Measurements from ENCODE around the gene WBP2.

Gene WBP2

DNA sequence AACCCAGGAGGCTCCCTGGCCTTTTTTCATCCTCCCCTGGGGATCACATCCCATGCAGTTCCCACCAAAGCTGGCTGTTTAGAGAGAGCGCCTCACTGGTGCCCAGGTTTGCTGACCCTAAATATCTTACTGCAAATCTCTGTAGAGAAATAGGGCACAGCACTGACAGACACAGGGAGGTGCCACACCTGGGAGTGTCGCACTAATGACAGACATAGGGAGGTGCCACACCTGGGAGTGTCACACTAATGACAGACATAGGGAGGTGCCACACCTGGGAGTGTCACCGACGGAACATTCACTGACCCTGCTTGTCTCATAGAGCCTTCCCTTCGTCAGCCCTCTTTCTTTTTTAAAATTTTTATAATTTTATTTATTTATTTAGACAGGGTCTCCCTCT, 44.9 kb downstream of the WBP2 start:
- no peak for DNase-seq (ENCODE audit: low spot score)
- TF ChIP-seq, protein P1, sequence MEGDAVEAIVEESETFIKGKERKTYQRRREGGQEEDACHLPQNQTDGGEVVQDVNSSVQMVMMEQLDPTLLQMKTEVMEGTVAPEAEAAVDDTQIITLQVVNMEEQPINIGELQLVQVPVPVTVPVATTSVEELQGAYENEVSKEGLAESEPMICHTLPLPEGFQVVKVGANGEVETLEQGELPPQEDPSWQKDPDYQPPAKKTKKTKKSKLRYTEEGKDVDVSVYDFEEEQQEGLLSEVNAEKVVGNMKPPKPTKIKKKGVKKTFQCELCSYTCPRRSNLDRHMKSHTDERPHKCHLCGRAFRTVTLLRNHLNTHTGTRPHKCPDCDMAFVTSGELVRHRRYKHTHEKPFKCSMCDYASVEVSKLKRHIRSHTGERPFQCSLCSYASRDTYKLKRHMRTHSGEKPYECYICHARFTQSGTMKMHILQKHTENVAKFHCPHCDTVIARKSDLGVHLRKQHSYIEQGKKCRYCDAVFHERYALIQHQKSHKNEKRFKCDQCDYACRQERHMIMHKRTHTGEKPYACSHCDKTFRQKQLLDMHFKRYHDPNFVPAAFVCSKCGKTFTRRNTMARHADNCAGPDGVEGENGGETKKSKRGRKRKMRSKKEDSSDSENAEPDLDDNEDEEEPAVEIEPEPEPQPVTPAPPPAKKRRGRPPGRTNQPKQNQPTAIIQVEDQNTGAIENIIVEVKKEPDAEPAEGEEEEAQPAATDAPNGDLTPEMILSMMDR (IDR thresholded peaks at IDR 0.05; ENCODE audit: extremely low read depth, missing control alignments): no peak

DNA sequence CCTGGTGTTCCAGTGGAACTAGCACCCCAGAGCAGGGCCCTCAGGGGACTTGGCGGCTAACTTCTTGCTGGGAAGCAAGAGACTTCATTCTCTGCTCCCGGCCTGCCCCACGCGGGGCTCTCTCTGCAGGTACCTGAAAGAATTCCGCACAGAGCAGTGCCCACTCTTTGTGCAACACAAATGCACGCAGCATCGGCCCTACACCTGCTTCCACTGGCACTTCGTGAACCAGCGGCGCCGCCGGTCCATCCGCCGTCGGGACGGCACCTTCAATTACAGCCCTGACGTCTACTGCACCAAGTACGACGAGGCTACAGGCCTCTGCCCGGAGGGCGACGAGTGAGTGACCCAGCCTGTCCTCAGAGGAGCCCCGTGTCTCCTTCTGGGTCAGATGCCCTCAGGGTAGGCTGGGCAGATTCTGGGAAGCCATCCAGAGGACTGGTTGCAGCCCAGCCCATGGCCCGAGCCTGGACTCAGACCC, 45.5 kb downstream of the WBP2 start:
- no peak for DNase-seq (ENCODE audit: low spot score)

DNA sequence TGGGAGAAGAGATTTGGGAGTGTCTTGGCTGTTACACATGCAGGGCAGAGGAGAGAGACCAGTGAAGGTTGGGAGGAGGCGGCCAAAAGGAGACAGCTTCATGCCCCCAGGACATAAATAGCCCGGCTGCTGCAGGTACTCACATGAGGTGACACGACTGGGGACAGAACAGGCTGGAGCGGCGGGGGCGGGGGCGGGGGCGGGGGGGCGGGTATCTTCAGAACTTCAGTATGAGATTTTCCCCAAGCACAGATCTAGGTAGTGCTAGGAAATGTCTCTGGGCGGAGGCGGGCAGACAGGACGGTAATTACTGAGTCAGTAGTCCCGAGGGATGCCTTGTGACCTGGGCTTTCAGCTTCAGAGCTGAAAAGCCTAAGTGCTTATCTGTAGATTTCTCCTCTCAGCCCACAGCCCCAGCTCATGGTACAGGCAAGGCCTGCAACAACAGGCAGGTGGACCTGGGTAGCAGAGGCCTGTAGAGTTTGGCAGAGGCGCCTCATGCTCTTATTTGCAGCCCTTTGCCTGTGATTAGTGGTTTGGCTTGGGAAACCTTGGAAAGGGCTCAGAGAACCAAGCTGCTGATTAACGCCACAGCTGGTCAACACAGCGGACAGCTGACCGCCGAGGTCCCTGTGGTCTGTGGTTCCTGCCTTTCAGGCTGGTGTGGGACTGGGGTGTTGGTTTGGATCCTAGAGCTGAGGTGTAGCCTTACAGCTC, 46.1 kb downstream of the WBP2 start:
- TF ChIP-seq, protein P1 (IDR thresholded peaks at IDR 0.05; ENCODE audit: extremely low read depth, missing control alignments): no peak
- peak; percentile 74 for DNase-seq (ENCODE audit: low spot score)

More for the DNA sequence above, 45.5 kb downstream of the WBP2 start:
- TF ChIP-seq, protein P1 (IDR thresholded peaks at IDR 0.05; ENCODE audit: extremely low read depth, missing control alignments): no peak

DNA sequence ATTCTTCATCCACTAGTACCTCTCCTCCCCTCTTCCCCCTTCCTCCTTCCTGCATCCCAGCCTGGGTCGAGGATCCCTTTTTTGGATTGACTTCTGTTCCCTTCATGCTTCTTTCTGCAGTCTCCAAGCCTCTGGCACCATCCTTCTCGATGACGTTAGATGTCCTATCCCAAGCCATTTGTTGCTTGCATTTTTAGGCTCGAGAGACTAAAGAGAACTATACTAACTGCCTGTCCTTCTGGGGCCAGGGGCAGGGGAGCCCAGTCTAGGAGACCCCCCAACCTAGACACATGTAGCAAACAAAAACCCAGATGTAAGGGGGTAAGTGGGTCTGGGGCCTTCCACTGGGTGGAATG, 46.6 kb downstream of the WBP2 start:
- DNase-seq (ENCODE audit: low spot score): no peak

DNA sequence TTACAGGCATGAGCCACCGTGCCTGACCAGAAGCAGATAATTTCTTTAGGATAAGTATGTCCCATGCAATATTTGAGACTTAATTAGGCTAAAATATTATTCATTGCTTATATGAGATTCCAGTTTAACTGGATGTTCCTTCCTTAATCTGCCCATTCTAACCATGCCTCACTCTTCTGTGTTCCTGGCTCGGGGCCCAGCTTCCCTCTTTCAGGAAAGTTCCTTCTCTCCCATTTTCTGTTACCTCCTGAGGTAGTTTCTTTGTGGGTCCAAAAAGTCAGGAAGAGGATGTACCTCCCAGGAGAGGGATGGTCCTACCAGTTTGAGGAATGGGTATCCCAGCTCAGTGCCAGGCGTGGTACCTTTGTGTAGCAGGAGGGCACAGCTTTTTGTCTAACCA, 47.3 kb downstream of the WBP2 start:
- no peak for DNase-seq (ENCODE audit: low spot score)
- TF ChIP-seq, protein P1 (IDR thresholded peaks at IDR 0.05; ENCODE audit: extremely low read depth, missing control alignments): no peak

More for the DNA sequence above, 46.6 kb downstream of the WBP2 start:
- TF ChIP-seq, protein P1 (IDR thresholded peaks at IDR 0.05; ENCODE audit: extremely low read depth, missing control alignments): no peak

DNA sequence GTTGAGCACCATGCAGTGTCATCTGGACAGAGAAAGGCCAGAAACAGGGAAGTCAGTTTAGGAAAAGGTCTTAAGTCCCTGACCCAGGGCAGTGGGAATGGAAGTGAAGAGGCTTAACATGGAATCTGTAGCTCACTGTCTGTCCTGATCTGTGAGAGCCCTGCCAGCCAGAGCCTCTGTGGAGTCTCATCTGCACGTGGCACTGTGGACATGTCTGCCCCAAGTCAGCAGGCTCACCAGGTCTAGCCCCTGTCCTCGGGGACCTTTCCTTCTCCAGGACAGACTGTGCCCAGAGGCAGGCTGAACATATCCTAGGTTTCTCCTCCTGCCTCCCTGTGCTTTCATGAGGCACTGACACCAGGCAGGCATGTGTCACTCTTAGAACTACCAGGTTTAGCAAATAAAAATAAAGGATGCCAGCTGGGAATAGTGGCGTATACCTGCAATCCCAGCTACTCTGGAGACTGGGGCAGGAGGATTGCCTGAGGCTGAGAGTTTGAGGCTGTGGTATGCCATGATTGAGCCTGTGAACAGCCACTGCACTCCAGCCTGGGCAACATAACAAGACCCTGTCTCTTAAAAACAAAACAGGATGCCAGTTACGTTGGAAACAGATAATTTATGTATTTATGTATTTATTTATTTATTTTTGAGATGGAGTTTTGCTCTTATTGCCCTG, 48.2 kb downstream of the WBP2 start:
- DNase-seq (ENCODE audit: low spot score): no peak
- TF ChIP-seq, protein P1 (IDR thresholded peaks at IDR 0.05; ENCODE audit: extremely low read depth, missing control alignments): no peak

DNA sequence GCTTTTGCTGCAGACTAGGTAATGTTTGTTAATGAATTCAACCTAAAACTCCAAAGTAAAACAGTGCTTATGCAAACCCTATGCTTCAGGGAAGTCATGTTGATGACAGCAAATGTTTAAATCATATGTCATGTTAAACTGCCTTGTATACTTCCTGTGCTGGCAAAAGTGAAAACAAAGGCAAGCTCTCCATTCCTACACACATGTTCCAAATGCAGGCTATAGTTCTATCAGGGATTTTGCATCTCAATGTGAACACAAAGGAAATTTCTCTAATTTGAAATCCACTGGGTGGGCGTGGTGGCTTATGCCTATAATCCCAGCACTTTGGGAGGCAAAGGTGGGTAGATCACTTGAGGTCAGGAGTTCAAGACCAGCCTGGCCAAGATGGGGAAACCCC, 51.3 kb downstream of the WBP2 start:
- TF ChIP-seq, protein P1 (IDR thresholded peaks at IDR 0.05; ENCODE audit: extremely low read depth, missing control alignments): no peak

More for the DNA sequence above, 51.3 kb downstream of the WBP2 start:
- DNase-seq (ENCODE audit: low spot score): no peak
